Kidney capillary endothelial cell (primary cell): ENCODE data around the gene DOK3.
"Not testable (repeated sequence)": the region's sequence is repeated elsewhere in the genome, so short reads cannot be mapped to it uniquely, and the experiment has no call there.

Experiments used
- DNase-seq: peaks from one replicate; pipeline ENCODE4 v3.0.0-alpha.2; 2018; ENCODE audit warnings: low spot score

The DOK3 gene

DNA sequence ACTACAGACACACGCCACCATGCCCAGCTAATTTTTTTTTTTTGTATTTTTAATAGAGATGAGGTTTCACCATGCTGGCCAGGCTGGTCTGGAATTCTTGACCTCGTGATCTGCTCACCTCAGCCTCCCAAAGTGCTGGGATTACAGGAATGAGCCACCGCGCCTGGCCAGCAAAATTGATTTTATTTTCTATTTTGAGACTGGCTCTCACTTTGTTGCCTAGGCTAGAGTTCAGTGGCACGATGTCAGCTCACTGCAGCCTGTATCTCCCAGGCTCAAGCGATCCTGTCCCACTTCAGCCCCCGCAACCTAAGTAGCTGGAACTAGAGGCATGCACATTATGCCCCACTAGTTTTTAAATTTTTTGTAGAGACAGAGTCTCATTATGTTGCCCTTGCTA, 24.8 kb upstream of the DOK3 start:
- DNase-seq = not testable (repeated sequence)

DNA sequence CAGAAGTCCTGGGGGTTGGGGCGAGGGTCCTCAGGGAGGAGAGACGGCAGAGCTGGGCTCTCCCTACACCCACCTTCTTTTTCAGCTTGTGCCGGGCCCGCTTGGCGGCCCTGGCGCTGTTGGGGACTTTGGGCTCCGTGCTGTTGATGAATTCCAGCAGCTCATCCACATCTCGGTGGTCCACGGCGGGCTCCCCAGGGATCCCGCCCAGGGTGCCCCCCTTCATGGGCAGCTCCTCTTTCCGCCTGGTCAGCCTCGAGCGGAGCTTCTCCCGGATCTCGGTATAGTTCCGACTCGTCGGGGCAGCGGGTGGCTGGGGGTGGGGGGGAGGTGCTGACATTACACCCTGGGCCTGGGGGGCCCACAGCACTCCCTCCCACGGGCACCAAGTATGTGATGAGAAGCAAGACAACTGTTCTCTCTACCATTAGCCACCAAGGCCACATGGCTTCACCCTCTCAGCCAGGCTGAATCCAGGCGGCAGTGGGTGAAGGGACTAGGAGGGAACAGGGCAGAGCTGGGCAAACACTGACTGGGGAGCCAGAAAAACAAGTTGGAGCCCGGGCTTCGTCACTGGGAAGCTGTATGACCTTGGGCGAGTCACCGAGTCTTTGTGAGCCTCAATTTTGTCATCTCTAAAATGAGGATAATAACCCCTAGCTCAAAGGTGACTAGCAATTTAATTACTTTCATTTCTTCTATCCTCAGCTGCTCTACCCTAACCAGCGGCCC, 21.7 kb upstream of the DOK3 start:
- no peak for DNase-seq

DNA sequence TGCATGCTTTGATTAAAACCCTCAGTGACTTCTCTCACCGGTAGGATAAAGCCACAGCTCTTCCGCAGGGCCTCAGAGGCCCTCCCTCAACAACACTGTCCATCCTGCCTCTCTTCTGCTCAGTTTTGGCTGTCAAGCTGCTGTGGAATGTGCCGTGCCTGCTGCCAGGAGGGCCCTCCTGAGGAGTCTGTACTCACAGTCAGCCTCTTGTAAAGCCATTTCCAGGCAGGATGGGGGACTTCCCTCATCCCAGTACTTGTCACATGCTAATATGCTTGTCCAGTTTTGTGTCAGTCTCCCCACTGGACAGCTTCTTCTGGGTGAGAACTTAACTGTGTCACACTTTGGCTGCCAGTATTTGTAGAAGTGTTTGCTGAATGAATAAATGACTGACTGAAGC, 21.0 kb upstream of the DOK3 start:
- no peak for DNase-seq

DNA sequence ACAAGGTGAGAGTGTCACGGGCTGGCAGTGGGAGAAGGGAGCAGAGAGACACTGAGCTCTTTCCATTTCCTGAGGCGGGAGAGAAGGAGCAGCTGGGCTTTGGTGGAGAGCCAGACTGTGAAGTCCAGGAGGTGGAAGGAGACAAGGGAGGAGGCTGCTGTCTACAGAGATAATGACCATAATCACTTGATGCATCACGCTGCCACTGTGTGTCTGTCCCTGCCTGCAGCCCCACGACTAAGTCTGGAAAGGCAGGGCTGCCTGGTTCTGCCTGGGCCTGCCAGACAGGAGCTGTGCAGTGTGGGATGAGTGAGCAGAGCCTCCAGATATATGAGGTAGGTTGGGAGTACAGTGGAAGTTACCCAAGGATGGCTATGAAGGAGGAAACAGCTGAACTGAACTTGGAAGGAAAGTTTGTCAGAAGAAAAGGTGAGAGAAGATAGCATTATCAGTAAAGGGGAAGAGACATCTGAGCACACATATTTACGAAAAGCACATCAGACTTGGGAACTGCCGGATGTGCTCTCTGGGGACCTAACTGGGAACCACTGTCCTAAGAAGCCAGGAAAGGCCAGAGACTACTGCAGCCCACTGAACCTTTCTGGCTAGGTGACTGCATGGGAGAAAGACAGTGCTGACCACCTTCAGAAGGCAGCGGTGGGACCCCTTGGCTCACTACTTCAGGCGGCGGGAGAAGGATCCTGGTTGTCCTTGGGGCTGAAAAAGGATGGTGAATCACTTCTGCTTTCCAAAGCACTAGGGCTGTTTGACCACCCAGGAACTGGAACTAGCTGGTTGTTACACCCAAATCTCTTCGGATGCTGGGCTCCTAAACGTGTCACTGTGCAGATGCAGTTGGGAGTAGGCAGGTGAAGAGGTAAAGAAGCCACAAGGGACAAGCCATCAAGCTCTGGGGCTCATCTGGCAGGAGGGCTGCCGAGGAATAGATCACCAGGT, 19.9 kb upstream of the DOK3 start:
- DNase-seq = no peak

DNA sequence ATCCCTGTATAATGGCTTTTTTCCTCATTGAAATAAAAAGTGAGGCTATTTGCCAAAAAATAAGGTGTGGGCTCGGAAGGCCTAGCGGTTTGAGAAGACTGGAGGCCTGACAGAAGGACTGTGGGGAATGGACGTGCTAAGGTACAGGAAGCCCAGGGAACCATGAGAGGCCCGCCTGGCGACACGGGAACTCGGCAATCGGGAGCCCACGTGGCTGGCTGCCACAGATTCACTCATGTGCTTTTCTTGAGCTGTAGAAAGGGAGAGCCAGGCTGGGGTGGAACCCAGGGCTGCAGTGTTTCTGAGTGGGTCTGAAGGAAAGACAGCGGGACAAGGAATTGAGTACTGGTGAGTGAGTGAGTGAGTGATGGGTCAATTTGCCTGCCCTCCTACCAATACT, 19.0 kb upstream of the DOK3 start:
- no peak for DNase-seq

DNA sequence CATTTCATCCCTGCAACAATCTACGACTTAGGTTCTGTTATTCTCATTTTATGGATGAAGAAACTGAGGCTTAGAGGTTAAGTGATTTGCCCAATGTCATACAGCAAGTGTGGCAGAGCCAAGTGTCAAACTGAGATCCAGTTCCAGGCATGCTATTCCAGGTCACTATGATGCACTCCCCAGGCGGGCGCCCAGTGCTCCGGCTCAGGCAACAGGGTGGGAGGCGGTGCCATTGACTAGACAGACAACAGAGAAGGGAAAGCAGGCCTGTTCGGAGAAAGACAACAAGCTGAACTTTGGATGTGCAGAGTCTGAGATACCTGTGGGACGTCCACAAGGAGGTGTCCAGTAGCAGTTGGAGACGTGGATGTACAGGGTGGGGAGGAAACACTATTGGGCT, 18.0 kb upstream of the DOK3 start:
- no peak for DNase-seq

DNA sequence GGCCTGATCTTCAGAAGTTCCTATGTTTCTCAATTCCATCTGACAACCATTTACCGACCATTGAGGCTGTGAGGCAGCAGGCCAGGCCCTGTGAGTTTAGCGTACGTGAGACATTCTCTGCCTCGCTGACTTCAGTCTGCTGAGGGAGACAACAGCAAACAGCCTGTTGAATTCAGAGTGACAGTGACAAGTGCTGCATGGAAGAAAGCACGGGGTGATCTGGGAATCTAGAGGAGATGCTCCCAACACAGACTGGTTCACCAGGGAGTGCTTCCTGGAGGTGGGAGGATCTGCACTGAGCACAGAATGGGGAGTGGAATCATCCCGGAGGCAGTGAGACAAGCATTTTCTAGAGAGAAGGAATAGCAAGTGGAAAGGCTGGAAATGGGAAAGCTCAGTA, 17.2 kb upstream of the DOK3 start:
- DNase-seq = no peak

DNA sequence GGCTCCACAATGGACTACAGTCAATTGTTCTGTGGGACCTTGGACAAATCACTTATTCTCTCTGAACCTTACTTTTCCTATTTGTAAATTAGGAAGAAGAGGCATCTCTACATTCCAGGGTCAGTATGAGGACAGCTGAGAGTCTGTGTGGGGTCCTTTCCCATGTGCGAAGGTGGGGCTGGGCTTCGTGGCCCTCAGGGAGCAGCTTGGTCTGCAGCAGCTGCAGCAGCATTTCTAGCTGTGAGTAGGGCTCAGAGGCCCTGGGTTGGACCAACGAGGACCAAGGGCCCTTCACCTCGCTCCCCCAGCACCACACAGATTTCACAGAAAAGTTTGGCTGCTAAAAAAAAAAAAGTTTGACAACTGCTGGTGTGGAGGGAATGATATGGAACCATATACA, 16.6 kb upstream of the DOK3 start:
- no peak for DNase-seq

DNA sequence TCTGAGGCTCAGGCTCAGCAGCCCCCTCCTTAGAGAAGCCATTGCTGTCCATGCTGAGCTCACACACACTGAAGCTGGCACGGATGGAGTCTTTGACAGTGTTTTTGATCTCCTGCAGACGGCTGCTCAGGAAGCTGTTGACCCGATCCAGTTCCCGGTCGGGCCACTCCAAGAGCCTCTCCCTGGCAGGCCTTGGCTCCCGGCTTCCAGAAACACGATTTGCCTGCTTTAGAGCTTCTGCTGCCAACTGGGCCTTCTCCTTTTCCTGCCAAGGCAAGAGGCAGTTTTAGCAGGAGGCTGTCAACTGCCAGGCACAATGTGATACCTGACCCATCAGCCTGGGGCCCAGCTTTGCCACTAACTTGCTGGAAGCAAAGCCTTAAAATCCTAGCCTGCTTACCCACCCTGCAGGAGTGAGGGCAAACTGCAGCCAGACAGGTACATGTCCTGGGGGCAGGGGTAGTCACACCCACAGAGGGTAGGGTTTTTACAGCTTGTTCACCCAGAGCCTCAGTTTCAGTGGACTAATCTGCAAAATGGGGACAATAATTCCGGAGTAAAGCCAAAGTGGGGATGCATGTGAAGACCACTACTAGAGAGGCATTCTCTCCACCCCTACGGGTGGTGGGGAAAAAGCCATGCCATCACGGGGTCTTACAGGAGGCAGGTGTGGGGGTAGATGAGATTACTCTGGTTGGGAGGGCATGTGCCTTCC, 15.5 kb upstream of the DOK3 start:
- DNase-seq = no peak

DNA sequence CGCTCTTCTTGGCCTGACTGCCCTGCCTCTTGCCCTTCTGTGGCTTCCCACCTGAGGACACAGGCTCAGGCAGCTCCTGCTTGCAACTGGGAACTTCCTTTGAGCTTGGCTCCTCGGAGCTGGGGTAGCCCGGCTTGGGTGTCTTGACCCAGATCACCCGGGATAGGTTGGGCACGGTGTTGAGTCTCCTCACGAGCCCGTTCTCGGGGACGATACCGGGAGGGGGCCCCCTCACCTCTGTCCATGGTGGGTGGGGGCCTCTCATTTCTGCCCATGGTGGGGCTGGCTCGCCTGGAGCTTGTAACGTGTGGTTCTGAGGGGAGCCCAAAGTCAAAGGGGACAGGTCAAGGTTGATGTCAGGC, 14.9 kb upstream of the DOK3 start:
- DNase-seq = no peak

DNA sequence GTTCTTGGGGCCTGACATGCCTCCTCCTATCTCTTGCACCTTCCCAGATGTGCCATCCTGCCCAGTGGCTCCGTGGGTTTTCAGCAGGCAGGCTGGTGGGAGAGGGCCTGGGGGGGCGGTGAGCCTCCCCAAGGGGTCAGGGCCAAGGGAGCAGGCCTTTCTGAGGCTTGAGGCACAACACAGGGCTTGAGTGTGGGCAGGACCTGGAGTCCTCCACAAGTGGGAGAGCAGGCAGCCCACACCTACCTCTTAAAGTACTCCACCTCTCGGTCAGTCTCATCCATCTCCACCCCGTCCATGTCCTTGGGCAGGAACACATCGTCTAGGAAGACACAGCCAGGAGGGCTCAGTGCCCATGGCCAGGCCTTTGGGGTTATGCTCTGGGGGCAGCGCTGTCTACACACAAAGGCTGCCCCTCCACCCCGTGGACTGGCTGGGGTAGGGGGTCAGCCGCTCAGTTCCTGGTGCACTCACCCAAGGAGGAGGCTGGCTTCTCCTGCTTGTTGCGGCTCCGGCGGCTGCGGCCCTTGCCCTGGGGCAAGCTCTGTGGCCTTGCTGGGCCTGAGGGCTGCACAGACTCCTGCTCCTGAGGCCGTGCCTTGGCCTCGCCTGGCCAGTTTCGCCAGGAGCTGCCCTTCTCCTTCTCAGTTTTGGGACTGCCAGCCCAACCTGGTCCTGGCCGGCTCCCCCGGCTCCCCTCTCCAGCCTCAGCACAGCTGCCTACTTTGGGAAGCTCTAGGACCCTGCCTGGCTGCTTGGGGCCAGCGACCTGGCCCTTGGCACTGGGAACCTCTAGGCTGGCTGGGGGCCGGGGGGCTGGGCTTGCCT, 14.3 kb upstream of the DOK3 start:
- no peak for DNase-seq

DNA sequence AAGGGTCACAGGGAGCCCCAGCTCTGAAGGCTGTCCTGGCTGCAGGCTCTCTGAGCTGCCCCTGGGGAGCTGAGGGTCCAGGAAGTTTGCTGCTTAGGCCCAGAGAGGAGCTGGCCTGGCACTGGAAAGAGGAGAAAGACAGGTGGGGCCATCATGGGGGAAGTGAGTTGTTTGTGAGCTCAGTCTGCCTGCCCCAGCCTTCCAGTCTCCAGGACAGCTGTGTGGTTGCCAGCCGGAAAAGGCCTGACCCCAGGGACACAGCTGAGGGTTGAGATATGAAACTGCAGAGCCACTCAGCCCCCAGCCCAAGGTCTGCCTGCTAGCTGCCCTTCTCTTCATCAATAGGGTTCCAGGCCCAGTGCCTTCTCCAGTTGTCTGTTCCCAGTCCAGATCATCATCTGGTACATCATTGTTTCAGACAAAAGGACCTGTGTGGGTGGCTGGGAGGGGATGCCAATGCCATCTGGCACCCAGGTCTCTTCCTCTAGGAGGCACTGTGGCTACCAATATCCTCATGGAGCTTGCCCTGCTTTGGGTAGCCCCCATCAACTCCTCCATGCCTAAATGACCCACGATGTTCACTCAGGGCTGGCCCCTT, 11.4 kb upstream of the DOK3 start:
- DNase-seq = no peak

DNA sequence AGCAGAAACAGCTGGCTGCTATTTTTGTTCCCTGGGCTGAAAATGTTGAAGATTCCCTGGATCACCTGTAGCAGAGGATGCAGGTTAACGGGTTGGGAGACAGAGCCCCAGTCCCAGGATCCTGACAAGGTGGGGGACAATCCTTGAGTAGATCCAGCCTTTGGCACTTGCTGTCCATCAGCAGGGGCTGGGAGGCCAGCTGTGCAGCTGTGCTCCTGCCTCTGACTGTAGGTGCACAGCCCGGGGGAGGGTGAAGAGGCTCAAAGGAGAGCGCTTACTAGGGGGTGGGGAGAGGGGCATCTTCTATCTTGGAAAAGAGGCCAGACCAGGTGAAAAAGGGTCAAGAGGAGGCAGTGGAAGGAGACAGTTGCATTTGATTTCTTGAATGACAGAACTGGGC, 10.6 kb upstream of the DOK3 start:
- no peak for DNase-seq

DNA sequence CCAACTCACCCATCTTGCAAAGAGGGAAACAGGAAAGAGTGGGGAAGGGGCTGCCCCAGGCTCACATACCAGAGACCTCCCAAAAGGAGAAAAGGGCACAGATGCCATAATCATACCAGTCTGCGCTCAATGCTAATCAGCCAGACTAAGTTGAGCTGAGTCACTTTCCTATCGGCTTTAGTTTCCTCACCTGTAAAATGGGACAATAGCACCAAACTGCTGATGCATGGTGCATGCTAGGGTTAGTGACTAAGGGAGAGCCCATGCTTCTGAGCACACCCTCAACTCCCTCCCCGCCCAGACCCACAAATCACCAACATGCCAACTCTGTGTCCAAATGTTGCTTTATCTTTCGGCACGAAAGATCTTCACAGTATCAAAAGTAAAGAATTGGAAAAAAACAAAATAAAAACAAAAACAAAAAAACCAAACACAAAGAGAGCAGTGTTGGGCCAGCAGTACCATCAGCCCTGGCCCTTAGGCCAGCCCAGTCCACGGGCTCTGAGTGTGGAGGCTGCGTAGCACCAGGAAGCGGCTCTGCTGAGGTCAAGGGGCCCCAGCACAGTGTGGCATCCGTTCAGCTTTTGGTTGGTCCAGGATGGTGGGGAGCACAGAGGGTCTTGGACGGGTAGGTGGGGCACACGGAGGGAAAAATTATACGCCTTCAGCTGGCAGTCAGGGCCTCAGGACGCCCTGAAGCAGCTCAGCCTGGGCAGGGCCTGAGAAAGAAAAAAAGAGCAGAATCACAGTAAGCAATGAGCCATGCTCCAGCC, 10.0 kb upstream of the DOK3 start:
- no peak for DNase-seq

DNA sequence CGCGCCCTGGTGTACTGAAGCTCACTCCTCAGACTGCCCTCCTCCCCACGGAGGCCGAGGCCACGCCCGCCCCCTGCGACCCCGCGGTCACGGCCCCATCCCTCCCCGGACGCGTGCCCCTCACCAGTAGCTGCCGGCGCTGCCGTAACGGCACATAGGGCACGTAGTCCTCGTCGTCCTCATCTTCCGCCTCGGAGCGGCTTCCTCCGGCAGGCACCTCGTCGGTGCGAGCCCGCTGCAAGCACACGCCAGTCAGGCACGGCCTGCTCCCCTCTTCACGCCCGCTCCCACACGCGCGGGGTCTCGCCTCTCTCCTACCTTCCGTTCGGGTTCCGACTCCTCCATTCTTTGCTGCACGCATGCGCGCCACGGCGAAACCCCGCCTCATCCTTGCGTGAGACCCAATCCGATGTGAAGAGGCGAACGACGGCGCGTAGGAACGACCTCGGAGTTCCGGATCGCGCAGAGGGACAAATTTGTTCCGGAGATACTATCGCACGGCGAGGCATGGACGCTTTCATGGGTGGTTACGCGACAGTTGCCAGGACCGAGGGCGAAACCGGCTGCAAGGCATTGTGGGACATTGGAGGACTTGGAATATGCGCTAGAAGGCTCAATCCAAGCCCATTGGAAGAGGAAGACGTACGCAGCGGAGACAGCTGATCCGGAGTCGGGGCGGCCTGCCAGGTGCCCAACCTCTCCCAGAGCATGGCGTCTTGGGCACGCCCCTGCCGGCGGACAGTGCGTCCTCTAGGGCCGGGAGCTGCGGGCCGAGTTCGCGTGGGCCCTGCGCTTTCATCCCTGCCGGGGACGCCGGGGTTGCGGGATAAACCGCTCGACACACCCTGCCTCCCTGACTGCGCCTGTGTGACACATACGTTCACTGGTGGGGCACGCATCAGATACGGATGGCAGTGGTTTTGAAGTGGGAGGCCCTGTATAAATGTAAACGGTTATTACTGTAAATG, 7.3 kb upstream of the DOK3 start, which contains the start of gene DDX41:
TSS of gene DDX41 (minus strand) at position 361 of the 968 bp plus-strand sequence. CDS start at position 345, 16 bp downstream.
- DNase-seq = peak; percentile 98

DNA sequence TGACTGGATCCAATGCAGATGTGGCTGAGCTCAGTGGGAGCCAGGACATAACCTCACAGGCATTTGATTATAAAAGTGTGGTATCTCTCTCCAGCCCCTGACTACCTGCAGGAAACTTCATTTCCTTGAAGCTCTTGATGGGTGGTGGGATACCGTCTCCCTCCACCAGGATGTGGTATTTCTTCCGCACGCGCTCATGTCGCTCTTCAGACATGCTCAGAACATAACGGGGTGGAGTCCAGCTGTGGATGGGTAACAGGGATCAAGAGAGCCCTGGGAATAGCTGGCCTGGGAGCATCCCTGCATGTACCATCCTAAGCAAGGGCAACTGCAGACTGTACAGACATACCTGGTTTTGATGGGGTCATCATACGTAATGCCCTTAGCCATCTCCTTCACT, 6.0 kb upstream of the DOK3 start:
- no peak for DNase-seq

DNA sequence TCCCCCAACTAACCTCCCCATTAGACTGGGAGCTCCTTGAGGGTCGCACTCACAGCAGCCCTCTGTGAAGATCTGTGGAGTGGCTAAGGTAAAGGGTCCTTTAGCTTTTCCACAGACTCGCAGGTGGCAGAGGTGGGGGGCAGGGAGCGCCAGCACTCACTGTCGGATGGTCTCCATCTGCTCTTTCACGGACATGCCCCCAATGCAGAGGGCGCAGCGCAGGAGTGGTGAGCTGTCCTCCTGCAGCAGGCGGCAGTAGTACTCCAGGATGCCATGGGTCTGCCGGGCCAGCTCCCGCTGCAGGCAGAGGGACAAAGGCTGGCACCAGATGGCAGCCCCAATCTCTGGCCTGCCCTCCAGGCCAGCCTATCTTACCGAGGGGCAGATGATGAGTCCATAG, 4.9 kb upstream of the DOK3 start:
- no peak for DNase-seq

DNA sequence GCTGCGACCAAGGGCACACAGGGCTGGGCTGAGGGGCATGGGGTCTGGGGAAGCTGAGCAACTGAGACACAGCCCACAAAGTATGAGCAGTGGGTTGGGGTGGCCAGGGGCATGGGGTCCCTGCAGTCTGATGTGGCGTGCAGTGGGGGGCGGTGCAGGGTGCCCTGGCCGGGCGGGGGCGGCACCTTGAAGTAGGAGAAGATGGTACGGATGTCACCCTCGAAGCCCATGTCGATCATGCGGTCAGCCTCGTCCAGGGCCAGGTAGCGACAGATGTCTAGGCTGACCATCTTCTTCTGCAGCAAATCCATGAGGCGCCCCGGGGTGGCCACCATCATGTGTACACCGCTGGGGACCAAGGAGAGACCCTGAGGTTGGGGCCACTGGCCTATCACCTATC, 3.9 kb upstream of the DOK3 start:
- DNase-seq = no peak

DNA sequence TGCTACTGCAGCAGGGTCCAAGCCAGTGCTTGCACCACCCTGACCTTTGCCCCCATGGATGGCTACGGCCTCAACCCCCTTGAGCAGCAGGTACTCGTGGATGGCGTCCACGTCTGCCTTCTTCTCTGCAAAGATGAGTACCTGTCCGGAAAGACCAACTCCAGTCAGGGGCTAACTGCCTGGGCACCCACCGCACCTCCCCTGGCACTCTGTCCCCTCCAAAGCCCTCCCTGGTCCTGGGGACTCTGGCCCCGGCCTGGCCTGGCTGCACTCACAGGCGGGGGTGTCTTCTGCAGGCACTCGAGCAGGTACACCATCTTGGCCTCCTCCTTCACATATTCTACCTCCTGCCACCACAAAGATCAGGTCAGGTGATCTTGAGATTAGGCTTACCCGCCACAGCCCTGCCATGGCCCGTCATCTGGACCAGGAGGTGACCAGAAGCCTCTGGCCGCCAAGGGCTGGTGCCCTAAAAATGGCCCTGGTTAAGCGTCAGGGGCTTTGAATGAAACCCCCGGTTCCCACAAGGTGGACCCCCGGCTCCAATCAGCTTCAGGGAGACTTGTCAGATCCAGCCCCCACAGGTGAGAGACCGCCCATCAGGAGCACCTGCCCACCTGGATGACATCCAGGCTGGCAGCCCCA, 3.2 kb upstream of the DOK3 start:
- DNase-seq = no peak
